Ovary (tissue), 3 donors: ENCODE results near the gene SMIM30.

ENCODE experiments used
- POLR2A ChIP-seq: fragments of 450-650 bp; IDR thresholded peaks from one replicate; pipeline ENCODE4 v1.6.1; 2017; ENCODE audit warnings: antibody characterized with exemption, mild to moderate bottlenecking, moderate library complexity
- TF ChIP-seq, protein P1 (sequence below), 3 donors: fragments of 450-650 bp in 2 of 3; fragments of 200-600 bp in 1 of 3; IDR thresholded peaks; one replicate each; pipeline versions ENCODE4 v1.5.1 to v1.8.0; 2016 to 2022; ENCODE audit warnings: antibody characterized with exemption in 3 of 3, mild to moderate bottlenecking in 1 of 3
- donor health status: DM: no; HTN: no; CAD: no.

DNA sequence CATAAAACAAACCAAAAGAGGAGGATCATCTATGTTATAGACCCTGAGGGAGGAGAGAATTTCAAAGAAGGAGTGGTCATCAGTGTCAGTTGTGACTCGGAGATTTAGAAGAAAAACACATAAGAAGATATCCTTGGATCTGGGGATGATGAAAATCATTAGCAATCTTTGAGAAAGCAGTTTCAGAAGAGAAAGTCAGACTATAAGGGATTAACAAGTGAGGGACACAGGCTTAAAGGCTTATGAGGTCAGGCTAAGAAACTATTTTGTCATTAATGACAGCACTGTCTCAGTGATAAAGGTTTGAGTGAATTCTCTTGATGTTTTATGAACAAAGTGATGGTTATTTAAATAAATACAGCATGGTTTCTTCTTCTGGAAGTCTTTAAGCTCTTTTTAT is 25.6 kb downstream of the SMIM30 start:
- TF ChIP-seq, protein P1, sequence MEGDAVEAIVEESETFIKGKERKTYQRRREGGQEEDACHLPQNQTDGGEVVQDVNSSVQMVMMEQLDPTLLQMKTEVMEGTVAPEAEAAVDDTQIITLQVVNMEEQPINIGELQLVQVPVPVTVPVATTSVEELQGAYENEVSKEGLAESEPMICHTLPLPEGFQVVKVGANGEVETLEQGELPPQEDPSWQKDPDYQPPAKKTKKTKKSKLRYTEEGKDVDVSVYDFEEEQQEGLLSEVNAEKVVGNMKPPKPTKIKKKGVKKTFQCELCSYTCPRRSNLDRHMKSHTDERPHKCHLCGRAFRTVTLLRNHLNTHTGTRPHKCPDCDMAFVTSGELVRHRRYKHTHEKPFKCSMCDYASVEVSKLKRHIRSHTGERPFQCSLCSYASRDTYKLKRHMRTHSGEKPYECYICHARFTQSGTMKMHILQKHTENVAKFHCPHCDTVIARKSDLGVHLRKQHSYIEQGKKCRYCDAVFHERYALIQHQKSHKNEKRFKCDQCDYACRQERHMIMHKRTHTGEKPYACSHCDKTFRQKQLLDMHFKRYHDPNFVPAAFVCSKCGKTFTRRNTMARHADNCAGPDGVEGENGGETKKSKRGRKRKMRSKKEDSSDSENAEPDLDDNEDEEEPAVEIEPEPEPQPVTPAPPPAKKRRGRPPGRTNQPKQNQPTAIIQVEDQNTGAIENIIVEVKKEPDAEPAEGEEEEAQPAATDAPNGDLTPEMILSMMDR (IDR thresholded peaks at IDR 0.05) = no peak
- TF ChIP-seq POLR2A = no peak
